K562 (cell line): Measurements from ENCODE around the gene PCDHB4.
A peak's percentile ranks its signal among the peaks of the same experiment; 100 is the strongest.

Experiments used
- CREB5 ChIP-seq: fragments of 250-450 bp; sonication (Bioruptor Pico); IDR thresholded peaks from 2 replicates; pipeline ENCODE4 v1.5.0; 2020; ENCODE audit warnings: mild to moderate bottlenecking
- CTCF ChIP-seq, 3 experiments: IDR thresholded peaks in 2 of 3; conservative IDR thresholded peaks in 1 of 3; 2 replicates each; pipeline ENCODE4 v1.5.1; 2011 to 2012; ENCODE audit warnings: low read length in 3 of 3, mild to moderate bottlenecking in 3 of 3, control low read depth in 2 of 3, improper control_type of control experiment in 1 of 3, inconsistent platforms in 1 of 3, low read depth in 1 of 3, mixed read lengths in 1 of 3, moderate library complexity in 1 of 3; ENCODE audit not compliant: insufficient read depth in 2 of 3
- FOXK2 ChIP-seq, 2 experiments: fragments of 450-650 bp; IDR thresholded peaks in 1 of 2; conservative IDR thresholded peaks in 1 of 2; 2 replicates each; pipeline ENCODE4 v1.6.1; 2016; ENCODE audit warnings: low read depth in 2 of 2, mild to moderate bottlenecking in 1 of 2
- KLF1 ChIP-seq: fragments of 450-650 bp; IDR thresholded peaks from 2 replicates; pipeline ENCODE4 v1.6.1; 2016; ENCODE audit warnings: missing genetic modification characterization, missing compliant biosample characterization
- MLX ChIP-seq, 2 experiments: fragments of 450-650 bp in 1 of 2; sonication (generic) in 1 of 2; formaldehyde crosslinking; conservative IDR thresholded peaks; 2 replicates each; pipeline versions ENCODE4 v1.4.0 to v1.8.1; 2020 to 2022; ENCODE audit warnings: mild to moderate bottlenecking in 1 of 2, missing genetic modification reagents in 1 of 2
- PHF8 ChIP-seq: fragments of 200-600 bp; sonication (generic); IDR thresholded peaks from 2 replicates; pipeline ENCODE4 v1.6.1; 2012; ENCODE audit warnings: mixed run types, mild to moderate bottlenecking, inconsistent platforms, low read length, moderate library complexity, borderline replicate concordance
- POLR2AphosphoS2 ChIP-seq: IDR thresholded peaks from 2 replicates; pipeline ENCODE4 v1.6.1; 2012; ENCODE audit warnings: low read length, improper control_type of control experiment
- ZNF324 ChIP-seq: fragments of 250-450 bp; sonication (Bioruptor Pico); IDR thresholded peaks from 2 replicates; pipeline ENCODE4 v1.4.0; 2020; ENCODE audit warnings: mild to moderate bottlenecking
- TF ChIP-seq, protein P1 (sequence below): fragments of 250-450 bp; sonication (Bioruptor Pico); IDR thresholded peaks from 2 replicates; pipeline ENCODE4 v1.5.1; 2021; ENCODE audit warnings: mild to moderate bottlenecking

DNA sequence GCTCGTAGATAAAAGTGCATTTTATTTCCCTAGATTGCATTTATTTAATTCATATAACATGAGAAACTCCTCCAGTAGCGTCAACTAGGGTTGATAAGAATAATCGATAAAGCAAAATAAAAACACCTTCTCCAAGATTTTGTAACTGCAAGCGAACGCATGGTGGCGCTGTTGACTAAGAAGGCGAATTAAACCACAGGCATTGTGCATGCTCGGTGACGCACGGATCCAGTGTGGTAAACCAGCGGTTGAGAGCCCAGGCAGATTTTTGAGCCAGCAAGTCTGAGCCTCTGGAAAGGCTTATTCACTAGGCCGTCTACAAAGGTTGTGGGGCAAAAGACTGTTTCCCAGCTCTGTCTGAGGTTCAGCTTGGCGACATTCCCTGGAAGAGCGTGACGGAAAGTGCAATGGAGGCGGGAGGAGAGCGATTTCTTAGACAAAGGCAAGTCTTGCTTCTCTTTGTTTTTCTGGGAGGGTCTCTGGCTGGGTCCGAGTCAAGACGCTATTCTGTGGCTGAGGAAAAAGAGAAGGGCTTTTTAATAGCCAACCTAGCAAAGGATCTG is 21.3 kb upstream of the PCDHB4 start, which contains the start of gene PCDHB3:
- TF ChIP-seq CTCF (IDR thresholded peaks at IDR 0.05 in 2 of 3, conservative IDR thresholded peaks at IDR 0.05 in 1 of 3; ENCODE audit: insufficient read depth in 2 of 3, low read depth in 1 of 3, low read length in 3 of 3) (peak; percentile 42 to 65 (median 52)), KLF1 (tag) (no peak), MLX (CRISPR knock-in tag; conservative IDR thresholded peaks at IDR 0.05) (no peak), PHF8 (no peak), CREB5 (CRISPR knock-in tag) (no peak), ZNF324 (CRISPR knock-in tag) (no peak), FOXK2 (conservative IDR thresholded peaks at IDR 0.05 in 1 of 2, IDR thresholded peaks at IDR 0.05 in 1 of 2; ENCODE audit: low read depth in 2 of 2) (no peak), POLR2AphosphoS2 (no peak)
- TF ChIP-seq, protein P1, sequence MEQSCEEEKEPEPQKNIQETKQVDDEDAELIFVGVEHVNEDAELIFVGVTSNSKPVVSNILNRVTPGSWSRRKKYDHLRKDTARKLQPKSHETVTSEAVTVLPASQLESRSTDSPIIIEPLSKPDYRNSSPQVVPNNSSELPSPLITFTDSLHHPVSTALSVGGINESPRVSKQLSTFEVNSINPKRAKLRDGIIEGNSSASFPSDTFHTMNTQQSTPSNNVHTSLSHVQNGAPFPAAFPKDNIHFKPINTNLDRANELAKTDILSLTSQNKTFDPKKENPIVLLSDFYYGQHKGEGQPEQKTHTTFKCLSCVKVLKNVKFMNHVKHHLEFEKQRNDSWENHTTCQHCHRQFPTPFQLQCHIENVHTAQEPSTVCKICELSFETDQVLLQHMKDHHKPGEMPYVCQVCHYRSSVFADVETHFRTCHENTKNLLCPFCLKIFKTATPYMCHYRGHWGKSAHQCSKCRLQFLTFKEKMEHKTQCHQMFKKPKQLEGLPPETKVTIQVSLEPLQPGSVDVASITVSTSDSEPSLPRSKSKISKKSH (CRISPR knock-in tag), result no peak
